GM12878 (cell line): ENCODE results near the gene DCAF7. TPM values are rescaled to one million over a fixed set of nuclear protein-coding genes. Genes with fewer than 3 reads are reported as not detected.

ENCODE experiments used
- IRF4 ChIP-seq: IDR thresholded peaks from 2 replicates; pipeline ENCODE4 v1.6.1; 2011; ENCODE audit warnings: low read depth, low read length
- MEF2A ChIP-seq: IDR thresholded peaks from 2 replicates; pipeline ENCODE4 v1.6.1; 2011; ENCODE audit warnings: low read depth, mild to moderate bottlenecking, low read length, moderate library complexity; ENCODE audit not compliant: insufficient read depth
- MEF2B ChIP-seq: fragments of 450-650 bp; IDR thresholded peaks from 2 replicates; pipeline ENCODE4 v1.6.1; 2018; ENCODE audit warnings: mild to moderate bottlenecking, moderate library complexity; ENCODE audit not compliant: partially characterized antibody, poor library complexity, severe bottlenecking
- NBN ChIP-seq: fragments of 450-650 bp; IDR thresholded peaks from 2 replicates; pipeline ENCODE4 v1.6.1; 2016
- NFYA ChIP-seq: IDR thresholded peaks from 2 replicates; pipeline ENCODE4 v1.6.1; 2011; ENCODE audit warnings: low read depth, mild to moderate bottlenecking, low read length, improper control_type of control experiment, borderline replicate concordance
- RELA ChIP-seq: fragments of 450-650 bp; IDR thresholded peaks from 2 replicates; pipeline ENCODE4 v1.8.0; 2014; ENCODE audit warnings: borderline replicate concordance; ENCODE audit not compliant: partially characterized antibody
- SMARCA5 ChIP-seq: fragments of 450-650 bp; IDR thresholded peaks from 2 replicates; pipeline ENCODE4 v1.6.1; 2017; ENCODE audit warnings: mild to moderate bottlenecking
- SPI1 ChIP-seq: IDR thresholded peaks from 2 replicates; pipeline ENCODE4 v1.6.1; 2011; ENCODE audit warnings: low read depth, mild to moderate bottlenecking, low read length, moderate library complexity, borderline replicate concordance; ENCODE audit not compliant: insufficient read depth
- SRF ChIP-seq, 2 experiments: IDR thresholded peaks; 2 replicates each; pipeline ENCODE4 v1.6.1; 2011; ENCODE audit warnings: low read depth in 2 of 2, low read length in 2 of 2, mild to moderate bottlenecking in 1 of 2, moderate library complexity in 1 of 2
- SUZ12 ChIP-seq: fragments of 200-600 bp; sonication (generic); IDR thresholded peaks from one replicate; pipeline ENCODE4 v1.6.1; 2018; ENCODE audit warnings: antibody characterized with exemption, mild to moderate bottlenecking; ENCODE audit not compliant: unreplicated experiment
- YBX1 ChIP-seq: fragments of 450-650 bp; IDR thresholded peaks from 2 replicates; pipeline ENCODE4 v1.6.1; 2016; ENCODE audit warnings: antibody characterized with exemption
- polyA plus RNA-seq, 11 experiments: library from polyadenylated mRNA; depleted of rRNA in 4 of 11; unstranded in 6 of 11; stranded (reverse) in 5 of 11; fragments of >200 nt; fragmentation: Nextera tagmentation in 4 of 11; fragmentation: Illumina TruSeq in 1 of 11; extraction: Ambion mirVana in 4 of 11; extraction: Trizol in 1 of 11; gene quantifications; 1 replicate in 1 of 11; 2 replicates in 10 of 11; pipeline versions ENCODE4 v1.2.1 to v1.2.3, GENCODE V29; 2011 to 2016; ENCODE audit warnings: inconsistent platforms in 2 of 11, missing spikeins in 2 of 11, low read depth in 1 of 11
- total RNA-seq, 4 experiments: library from RNA; depleted of rRNA in 3 of 4; stranded (reverse); fragments of >200 nt in 3 of 4; fragmentation: Illumina TruSeq in 1 of 4; extraction: Trizol in 1 of 4; gene quantifications; 2 replicates each; pipeline versions ENCODE4 v1.2.1 to v1.2.3, GENCODE V29; 2013 to 2021
- TF ChIP-seq, protein P1 (sequence below): IDR thresholded peaks from 2 replicates; pipeline ENCODE4 v1.6.1; 2012; ENCODE audit warnings: mild to moderate bottlenecking, low read depth, low read length
- TF ChIP-seq, protein P2 (sequence below): fragments of 450-650 bp; IDR thresholded peaks from 2 replicates; pipeline ENCODE4 v1.6.1; 2017; ENCODE audit warnings: mild to moderate bottlenecking
- TF ChIP-seq, protein P3 (sequence below): fragments of 450-650 bp; conservative IDR thresholded peaks from 2 replicates; pipeline ENCODE4 v1.6.1; 2017; ENCODE audit warnings: mild to moderate bottlenecking, moderate library complexity
- TF ChIP-seq, protein P4 (sequence below): IDR thresholded peaks from 2 replicates; pipeline ENCODE4 v1.6.1; 2012; ENCODE audit warnings: low read depth, low read length, improper control_type of control experiment
- TF ChIP-seq, protein P5 (sequence below): fragments of 450-650 bp; IDR thresholded peaks from 2 replicates; pipeline ENCODE4 v1.6.1; 2017; ENCODE audit warnings: mild to moderate bottlenecking, low read depth, inconsistent platforms; ENCODE audit not compliant: poor library complexity, severe bottlenecking

DCAF7 gene
- total and polyA plus RNA-seq, 10 of the 15 experiments (the other 5 are each of a cell fraction or from before 2014, with no cell fraction given), result 27.0 to 103 (median 54.5) TPM

GRCh38 chr17:63622574-63623390 lies 72.5 kb downstream of the DCAF7 start (continued):
- TF ChIP-seq, protein P1, sequence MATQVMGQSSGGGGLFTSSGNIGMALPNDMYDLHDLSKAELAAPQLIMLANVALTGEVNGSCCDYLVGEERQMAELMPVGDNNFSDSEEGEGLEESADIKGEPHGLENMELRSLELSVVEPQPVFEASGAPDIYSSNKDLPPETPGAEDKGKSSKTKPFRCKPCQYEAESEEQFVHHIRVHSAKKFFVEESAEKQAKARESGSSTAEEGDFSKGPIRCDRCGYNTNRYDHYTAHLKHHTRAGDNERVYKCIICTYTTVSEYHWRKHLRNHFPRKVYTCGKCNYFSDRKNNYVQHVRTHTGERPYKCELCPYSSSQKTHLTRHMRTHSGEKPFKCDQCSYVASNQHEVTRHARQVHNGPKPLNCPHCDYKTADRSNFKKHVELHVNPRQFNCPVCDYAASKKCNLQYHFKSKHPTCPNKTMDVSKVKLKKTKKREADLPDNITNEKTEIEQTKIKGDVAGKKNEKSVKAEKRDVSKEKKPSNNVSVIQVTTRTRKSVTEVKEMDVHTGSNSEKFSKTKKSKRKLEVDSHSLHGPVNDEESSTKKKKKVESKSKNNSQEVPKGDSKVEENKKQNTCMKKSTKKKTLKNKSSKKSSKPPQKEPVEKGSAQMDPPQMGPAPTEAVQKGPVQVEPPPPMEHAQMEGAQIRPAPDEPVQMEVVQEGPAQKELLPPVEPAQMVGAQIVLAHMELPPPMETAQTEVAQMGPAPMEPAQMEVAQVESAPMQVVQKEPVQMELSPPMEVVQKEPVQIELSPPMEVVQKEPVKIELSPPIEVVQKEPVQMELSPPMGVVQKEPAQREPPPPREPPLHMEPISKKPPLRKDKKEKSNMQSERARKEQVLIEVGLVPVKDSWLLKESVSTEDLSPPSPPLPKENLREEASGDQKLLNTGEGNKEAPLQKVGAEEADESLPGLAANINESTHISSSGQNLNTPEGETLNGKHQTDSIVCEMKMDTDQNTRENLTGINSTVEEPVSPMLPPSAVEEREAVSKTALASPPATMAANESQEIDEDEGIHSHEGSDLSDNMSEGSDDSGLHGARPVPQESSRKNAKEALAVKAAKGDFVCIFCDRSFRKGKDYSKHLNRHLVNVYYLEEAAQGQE, result no peak
- TF ChIP-seq, protein P2, sequence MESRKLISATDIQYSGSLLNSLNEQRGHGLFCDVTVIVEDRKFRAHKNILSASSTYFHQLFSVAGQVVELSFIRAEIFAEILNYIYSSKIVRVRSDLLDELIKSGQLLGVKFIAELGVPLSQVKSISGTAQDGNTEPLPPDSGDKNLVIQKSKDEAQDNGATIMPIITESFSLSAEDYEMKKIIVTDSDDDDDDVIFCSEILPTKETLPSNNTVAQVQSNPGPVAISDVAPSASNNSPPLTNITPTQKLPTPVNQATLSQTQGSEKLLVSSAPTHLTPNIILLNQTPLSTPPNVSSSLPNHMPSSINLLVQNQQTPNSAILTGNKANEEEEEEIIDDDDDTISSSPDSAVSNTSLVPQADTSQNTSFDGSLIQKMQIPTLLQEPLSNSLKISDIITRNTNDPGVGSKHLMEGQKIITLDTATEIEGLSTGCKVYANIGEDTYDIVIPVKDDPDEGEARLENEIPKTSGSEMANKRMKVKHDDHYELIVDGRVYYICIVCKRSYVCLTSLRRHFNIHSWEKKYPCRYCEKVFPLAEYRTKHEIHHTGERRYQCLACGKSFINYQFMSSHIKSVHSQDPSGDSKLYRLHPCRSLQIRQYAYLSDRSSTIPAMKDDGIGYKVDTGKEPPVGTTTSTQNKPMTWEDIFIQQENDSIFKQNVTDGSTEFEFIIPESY, result no peak
- TF ChIP-seq NBN (no peak), MEF2B (no peak), MEF2A (no peak), SRF (IDR thresholded peaks at IDR 0.05; ENCODE audit: low read depth in 2 of 2, low read length in 2 of 2) (no peak), SPI1 (no peak), RELA (no peak), NFYA (no peak), YBX1 (no peak), IRF4 (no peak), SUZ12 (no peak), SMARCA5 (peak; percentile 70; the same call in 1 of the 2 replicates)
- TF ChIP-seq, protein P3, sequence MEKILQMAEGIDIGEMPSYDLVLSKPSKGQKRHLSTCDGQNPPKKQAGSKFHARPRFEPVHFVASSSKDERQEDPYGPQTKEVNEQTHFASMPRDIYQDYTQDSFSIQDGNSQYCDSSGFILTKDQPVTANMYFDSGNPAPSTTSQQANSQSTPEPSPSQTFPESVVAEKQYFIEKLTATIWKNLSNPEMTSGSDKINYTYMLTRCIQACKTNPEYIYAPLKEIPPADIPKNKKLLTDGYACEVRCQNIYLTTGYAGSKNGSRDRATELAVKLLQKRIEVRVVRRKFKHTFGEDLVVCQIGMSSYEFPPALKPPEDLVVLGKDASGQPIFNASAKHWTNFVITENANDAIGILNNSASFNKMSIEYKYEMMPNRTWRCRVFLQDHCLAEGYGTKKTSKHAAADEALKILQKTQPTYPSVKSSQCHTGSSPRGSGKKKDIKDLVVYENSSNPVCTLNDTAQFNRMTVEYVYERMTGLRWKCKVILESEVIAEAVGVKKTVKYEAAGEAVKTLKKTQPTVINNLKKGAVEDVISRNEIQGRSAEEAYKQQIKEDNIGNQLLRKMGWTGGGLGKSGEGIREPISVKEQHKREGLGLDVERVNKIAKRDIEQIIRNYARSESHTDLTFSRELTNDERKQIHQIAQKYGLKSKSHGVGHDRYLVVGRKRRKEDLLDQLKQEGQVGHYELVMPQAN, result peak; percentile 58
- TF ChIP-seq, protein P4, sequence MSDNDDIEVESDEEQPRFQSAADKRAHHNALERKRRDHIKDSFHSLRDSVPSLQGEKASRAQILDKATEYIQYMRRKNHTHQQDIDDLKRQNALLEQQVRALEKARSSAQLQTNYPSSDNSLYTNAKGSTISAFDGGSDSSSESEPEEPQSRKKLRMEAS, result no peak
- TF ChIP-seq, protein P5, sequence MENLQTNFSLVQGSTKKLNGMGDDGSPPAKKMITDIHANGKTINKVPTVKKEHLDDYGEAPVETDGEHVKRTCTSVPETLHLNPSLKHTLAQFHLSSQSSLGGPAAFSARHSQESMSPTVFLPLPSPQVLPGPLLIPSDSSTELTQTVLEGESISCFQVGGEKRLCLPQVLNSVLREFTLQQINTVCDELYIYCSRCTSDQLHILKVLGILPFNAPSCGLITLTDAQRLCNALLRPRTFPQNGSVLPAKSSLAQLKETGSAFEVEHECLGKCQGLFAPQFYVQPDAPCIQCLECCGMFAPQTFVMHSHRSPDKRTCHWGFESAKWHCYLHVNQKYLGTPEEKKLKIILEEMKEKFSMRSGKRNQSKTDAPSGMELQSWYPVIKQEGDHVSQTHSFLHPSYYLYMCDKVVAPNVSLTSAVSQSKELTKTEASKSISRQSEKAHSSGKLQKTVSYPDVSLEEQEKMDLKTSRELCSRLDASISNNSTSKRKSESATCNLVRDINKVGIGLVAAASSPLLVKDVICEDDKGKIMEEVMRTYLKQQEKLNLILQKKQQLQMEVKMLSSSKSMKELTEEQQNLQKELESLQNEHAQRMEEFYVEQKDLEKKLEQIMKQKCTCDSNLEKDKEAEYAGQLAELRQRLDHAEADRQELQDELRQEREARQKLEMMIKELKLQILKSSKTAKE, result no peak
